ENCODE data around the gene ZIC1. TPM values are rescaled to one million over a fixed set of nuclear protein-coding genes. Genes with fewer than 3 reads are reported as not detected.

The ZIC1 gene
- total and polyA plus RNA-seq, 2 donors (not counting 1 experiment from before 2014, with no cell fraction given), result not detected

- DNase-seq, result no peak
- ChIA-PET POLR2A (no interaction called here), CTCF (no interaction called here)
- H3K4me1 Mint-ChIP-seq, result peaks cover 16% of the 10 kb centered on the region
- WGBS (ENCODE audit: insufficient coverage), result 11% methylated on average over 53 of the region's 61 CpGs
- Histone ChIP-seq H3K4me3 (ENCODE audit: control extremely low read depth in 1 of 5, extremely low read depth in 1 of 5, insufficient read depth in 1 of 5, low read depth in 2 of 5, low read length in 4 of 5) (peak overlapping the region in 2 of 5 experiments; percentile 7 to 8), H3K4me2 (replicated peaks; ENCODE audit: low read depth, low read length, poor library complexity, severe bottlenecking) (peak overlapping the region; percentile 50), H3K27ac (ENCODE audit: low read length in 2 of 2) (no peak overlapping the region), H4K20me1 (ENCODE audit: control insufficient read depth, insufficient read depth, low read length, poor library complexity, severe bottlenecking) (no peaks in the 10 kb centered on the region), H3K27me3 (replicated peaks in 1 of 4; ENCODE audit: control extremely low read depth in 1 of 4, control insufficient read depth in 3 of 4, insufficient read depth in 4 of 4, low read length in 3 of 4) (peaks cover 2 to 91% (median 59%) of the 10 kb centered on the region in 4 experiments), H3K9me3 (ENCODE audit: control extremely low read depth in 1 of 3, control insufficient read depth in 2 of 3, insufficient read depth in 1 of 3, low read length in 2 of 3) (peaks cover 0 to 63% (median 3%) of the 10 kb centered on the region in 3 donors), H3K9ac (ENCODE audit: low read length) (peak overlapping the region; percentile 11), H2AFZ (ENCODE audit: insufficient read depth, low read depth, low read length, poor library complexity, severe bottlenecking) (no peak overlapping the region), H3K79me2 (ENCODE audit: control insufficient read depth, insufficient read depth, low read length) (no peaks in the 10 kb centered on the region), H3K4me1 (ENCODE audit: control insufficient read depth in 2 of 2, insufficient read depth in 2 of 2, low read length in 2 of 2) (peaks cover 24 to 28% of the 10 kb centered on the region in 2 donors), H3K36me3 (replicated peaks in 1 of 2; ENCODE audit: control extremely low read depth in 1 of 2, control insufficient read depth in 1 of 2, extremely low read depth in 1 of 2, insufficient read depth in 2 of 2, low read length in 1 of 2) (no peaks in the 10 kb centered on the region)
- TF ChIP-seq CTCF (IDR thresholded peaks at IDR 0.05), result no peak
- no peak for TF ChIP-seq EZH2 (IDR thresholded peaks at IDR 0.05; ENCODE audit: borderline replicate concordance, insufficient read depth, low read depth, low read length, poor library complexity, severe bottlenecking)
- intact Hi-C loops (cut with micrococcal nuclease), result no loop called here
- peak overlapping the region; percentile 62 for H3K4me3 Mint-ChIP-seq
- peaks cover 3% of the 10 kb centered on the region for H3K9me3 Mint-ChIP-seq (ENCODE audit: insufficient read depth)
- peaks cover 64% of the 10 kb centered on the region for H3K27me3 Mint-ChIP-seq
- no peak for ATAC-seq (ENCODE audit: low read depth)
- no peak overlapping the region for H3K27ac Mint-ChIP-seq
These were observed 1.5 kb downstream of the ZIC1 start for GRCh38 chr3:147410526-147411237.

- peak overlapping the region in 1 of 5 experiments; percentile 7 for H3K4me3 ChIP-seq (ENCODE audit: control extremely low read depth in 1 of 5, extremely low read depth in 1 of 5, insufficient read depth in 1 of 5, low read depth in 2 of 5, low read length in 4 of 5)
- no peak overlapping the region for H3K27ac Mint-ChIP-seq
- WGBS (ENCODE audit: insufficient coverage), result 10% methylated on average over 10 of the region's 14 CpGs
- peak overlapping the region; percentile 11 for H3K9ac ChIP-seq (ENCODE audit: low read length)
- intact Hi-C loops (cut with micrococcal nuclease), result no loop called here
- H3K9me3 ChIP-seq (ENCODE audit: control extremely low read depth in 1 of 3, control insufficient read depth in 2 of 3, insufficient read depth in 1 of 3, low read length in 2 of 3), result peaks cover 0 to 57% (median 3%) of the 10 kb centered on the region in 3 donors
- DNase-seq, result no peak
- ATAC-seq (ENCODE audit: low read depth), result no peak
- H3K4me1 Mint-ChIP-seq, result peaks cover 16% of the 10 kb centered on the region
- H3K79me2 ChIP-seq (ENCODE audit: control insufficient read depth, insufficient read depth, low read length), result no peaks in the 10 kb centered on the region
- H3K4me2 ChIP-seq (replicated peaks; ENCODE audit: low read depth, low read length, poor library complexity, severe bottlenecking), result peak overlapping the region; percentile 50
- POLR2A ChIA-PET, result no interaction called here
- peaks cover 3% of the 10 kb centered on the region for H3K9me3 Mint-ChIP-seq (ENCODE audit: insufficient read depth)
- H3K4me1 ChIP-seq (ENCODE audit: control insufficient read depth in 2 of 2, insufficient read depth in 2 of 2, low read length in 2 of 2), result peaks cover 24 to 28% of the 10 kb centered on the region in 2 donors
- CTCF ChIA-PET, result no interaction called here
- no peak overlapping the region for H2AFZ ChIP-seq (ENCODE audit: insufficient read depth, low read depth, low read length, poor library complexity, severe bottlenecking)
- peak overlapping the region; percentile 62 for H3K4me3 Mint-ChIP-seq
- no peak for TF ChIP-seq EZH2 (IDR thresholded peaks at IDR 0.05; ENCODE audit: borderline replicate concordance, insufficient read depth, low read depth, low read length, poor library complexity, severe bottlenecking)
- TF ChIP-seq CTCF (IDR thresholded peaks at IDR 0.05), result no peak
- H3K27ac ChIP-seq (ENCODE audit: low read length in 2 of 2), result no peak overlapping the region
- H3K27me3 Mint-ChIP-seq, result peaks cover 67% of the 10 kb centered on the region
- H4K20me1 ChIP-seq (ENCODE audit: control insufficient read depth, insufficient read depth, low read length, poor library complexity, severe bottlenecking), result no peaks in the 10 kb centered on the region
- H3K36me3 ChIP-seq (replicated peaks in 1 of 2; ENCODE audit: control extremely low read depth in 1 of 2, control insufficient read depth in 1 of 2, extremely low read depth in 1 of 2, insufficient read depth in 2 of 2, low read length in 1 of 2), result no peaks in the 10 kb centered on the region
- peaks cover 2 to 84% (median 60%) of the 10 kb centered on the region in 4 experiments for H3K27me3 ChIP-seq (replicated peaks in 1 of 4; ENCODE audit: control extremely low read depth in 1 of 4, control insufficient read depth in 3 of 4, insufficient read depth in 4 of 4, low read length in 3 of 4)
These were observed 2.2 kb downstream of the ZIC1 start for GRCh38 chr3:147411238-147411814.

Data from B cell (primary cell).